ENCODE data around the gene PIM1.
"Not testable (repeated sequence)": the region's sequence is repeated elsewhere in the genome, so short reads cannot be mapped to it uniquely, and the experiment has no call there.

PIM1 gene

GRCh38 chr6:37188962-37189510 lies 19.1 kb downstream of the PIM1 start:
- no peak for DNase-seq (ENCODE audit: low read depth in 2 of 2)

- DNase-seq (ENCODE audit: low read depth in 2 of 2): no peak
Observed at GRCh38 chr6:37190159-37190535, 20.2 kb downstream of the PIM1 start.

- no peak for DNase-seq (ENCODE audit: low read depth in 2 of 2)
Observed at GRCh38 chr6:37192666-37193065, 22.7 kb downstream of the PIM1 start.

- DNase-seq (ENCODE audit: low read depth in 2 of 2): not testable (repeated sequence)
Observed at GRCh38 chr6:37194886-37195285, 24.9 kb downstream of the PIM1 start.

- not testable (repeated sequence) for DNase-seq (ENCODE audit: low read depth in 2 of 2)
Observed at GRCh38 chr6:37196451-37196850, 26.5 kb downstream of the PIM1 start.

GRCh38 chr6:37200085-37200484 lies 30.1 kb downstream of the PIM1 start:
- no peak for DNase-seq (ENCODE audit: low read depth in 2 of 2)

- no peak for DNase-seq (ENCODE audit: low read depth in 2 of 2)
Observed at GRCh38 chr6:37201726-37202125, 31.8 kb downstream of the PIM1 start.

- no peak for DNase-seq (ENCODE audit: low read depth in 2 of 2)
Observed at GRCh38 chr6:37202788-37203491, 33.0 kb downstream of the PIM1 start.

- DNase-seq (ENCODE audit: low read depth in 2 of 2): no peak
Observed at GRCh38 chr6:37204014-37204751, 34.2 kb downstream of the PIM1 start.

- peak in 1 of 2 donors; percentile 32 for DNase-seq (ENCODE audit: low read depth in 2 of 2)
Observed at GRCh38 chr6:37205175-37205996, 35.4 kb downstream of the PIM1 start.

- no peak for DNase-seq (ENCODE audit: low read depth in 2 of 2)
Observed at GRCh38 chr6:37205997-37206340, 36.0 kb downstream of the PIM1 start.

- no peak for DNase-seq (ENCODE audit: low read depth in 2 of 2)
Observed at GRCh38 chr6:37206622-37207021, 36.7 kb downstream of the PIM1 start.

GRCh38 chr6:37207903-37208456 lies 38.0 kb downstream of the PIM1 start:
- DNase-seq (ENCODE audit: low read depth in 2 of 2): peak; percentile 82

- DNase-seq (ENCODE audit: low read depth in 2 of 2): no peak
Observed at GRCh38 chr6:37208793-37209192, 38.8 kb downstream of the PIM1 start.

- no peak for DNase-seq (ENCODE audit: low read depth in 2 of 2)
Observed at GRCh38 chr6:37209461-37210205, 39.7 kb downstream of the PIM1 start.

- peak; percentile 46 to 55 for DNase-seq (ENCODE audit: low read depth in 2 of 2)
Observed at GRCh38 chr6:37210313-37210968, 40.5 kb downstream of the PIM1 start.

- no peak for DNase-seq (ENCODE audit: low read depth in 2 of 2)
Observed at GRCh38 chr6:37212268-37212667, 42.3 kb downstream of the PIM1 start.

GRCh38 chr6:37218061-37218460 lies 48.1 kb downstream of the PIM1 start:
- DNase-seq (ENCODE audit: low read depth in 2 of 2): no peak

GRCh38 chr6:37218511-37218910 lies 48.6 kb downstream of the PIM1 start:
- DNase-seq (ENCODE audit: low read depth in 2 of 2): no peak

GRCh38 chr6:37221585-37222124 lies 51.7 kb downstream of the PIM1 start:
- DNase-seq (ENCODE audit: low read depth in 2 of 2): no peak
